IMR-90 (cell line): ENCODE data around the gene DISC1. TPM values are rescaled to one million over a fixed set of nuclear protein-coding genes. Genes with fewer than 3 reads are reported as not detected.

Source experiments
- ATAC-seq: fragments of 200-7000 bp; cut with Tn5 transposase; 2 replicates; pipeline ENCODE4 v1.9.1; 2020; ENCODE audit warnings: low read depth, mild to moderate bottlenecking, moderate library complexity
- BruUV-seq: library from RNA; stranded (reverse); fragments of 400-500 nt; replicated peaks from 2 replicates; lab custom pipeline; 2021; lab: Mats Ljungman, UMichigan
- CTCF ChIA-PET: fragments of 300-600 bp; formaldehyde crosslinking; extraction: SDS; loops from one replicate; lab custom pipeline; 2021; ENCODE audit warnings: antibody characterized with exemption; lab: Yijun Ruan, JAX
- POLR2A ChIA-PET: fragments of 300-600 bp; sonication (Branson Sonifier 250); formaldehyde crosslinking; loops from one replicate; lab custom pipeline; 2022; ENCODE audit warnings: antibody characterized with exemption; ENCODE audit not compliant: unreplicated experiment; lab: Charles Lee
- DNase-seq: peaks from one replicate; pipeline ENCODE4 v3.0.0; 2013
- H2AFZ ChIP-seq: replicated peaks from 2 replicates; pipeline ENCODE3; 2013; ENCODE audit warnings: low read length, mild to moderate bottlenecking; ENCODE audit not compliant: poor library complexity
- H2AK5ac ChIP-seq: 2 replicates; pipeline ENCODE4 v1.6.1; 2013; ENCODE audit warnings: low read depth, low read length, inconsistent platforms
- H2AK9ac ChIP-seq: replicated peaks from 2 replicates; pipeline ENCODE3; 2013; ENCODE audit warnings: mild to moderate bottlenecking, low read depth, low read length, moderate library complexity; ENCODE audit not compliant: poor library complexity
- H2BK120ac ChIP-seq: 2 replicates; pipeline ENCODE4 v1.6.1; 2013; ENCODE audit warnings: low read depth, low read length, inconsistent platforms
- H2BK15ac ChIP-seq: 3 replicates; pipeline ENCODE4 v1.6.1; 2013; ENCODE audit warnings: low read depth, low read length, inconsistent platforms
- H2BK20ac ChIP-seq: 2 replicates; pipeline ENCODE4 v1.6.1; 2013; ENCODE audit warnings: low read depth, mild to moderate bottlenecking, inconsistent platforms, low read length, moderate library complexity
- H2BK5ac ChIP-seq: 2 replicates; pipeline ENCODE4 v1.6.1; 2013; ENCODE audit warnings: mild to moderate bottlenecking, low read depth, low read length, inconsistent platforms; ENCODE audit not compliant: poor library complexity, severe bottlenecking
- H3K14ac ChIP-seq: replicated peaks from 2 replicates; pipeline ENCODE4 v1.6.1; 2013; ENCODE audit warnings: low read depth, low read length, inconsistent platforms
- H3K18ac ChIP-seq: 2 replicates; pipeline ENCODE4 v1.6.1; 2013; ENCODE audit warnings: low read depth, low read length, control low read depth
- H3K23ac ChIP-seq: 2 replicates; pipeline ENCODE4 v1.6.1; 2013; ENCODE audit warnings: low read depth, low read length, inconsistent platforms
- H3K27ac ChIP-seq: 2 replicates; pipeline ENCODE4 v1.5.1; 2013; ENCODE audit warnings: mild to moderate bottlenecking, control low read depth, low read length; ENCODE audit not compliant: insufficient read depth
- H3K27me3 ChIP-seq: 2 replicates; pipeline ENCODE4 v1.6.1; 2013; ENCODE audit warnings: low read length; ENCODE audit not compliant: control insufficient read depth, insufficient read depth
- H3K36me3 ChIP-seq: 2 replicates; pipeline ENCODE4 v1.6.1; 2013; ENCODE audit warnings: low read length, mixed read lengths; ENCODE audit not compliant: control insufficient read depth, insufficient read depth
- H3K4ac ChIP-seq: 2 replicates; pipeline ENCODE4 v1.6.1; 2013; ENCODE audit warnings: low read depth, low read length, inconsistent platforms
- H3K4me1 ChIP-seq: 2 replicates; pipeline ENCODE4 v1.6.1; 2013; ENCODE audit warnings: low read length, mixed read lengths; ENCODE audit not compliant: control insufficient read depth, insufficient read depth
- H3K4me2 ChIP-seq: 2 replicates; pipeline ENCODE4 v1.6.1; 2013; ENCODE audit warnings: low read depth, mild to moderate bottlenecking, control low read depth, low read length, moderate library complexity
- H3K4me3 ChIP-seq: 2 replicates; pipeline ENCODE4 v1.5.1; 2013; ENCODE audit warnings: low read depth, mild to moderate bottlenecking, control low read depth, low read length, moderate library complexity; ENCODE audit not compliant: insufficient read depth
- H3K56ac ChIP-seq: 2 replicates; pipeline ENCODE4 v1.6.1; 2013; ENCODE audit warnings: low read length, inconsistent platforms; ENCODE audit not compliant: insufficient read depth; ENCODE audit errors: extremely low read depth
- H3K79me1 ChIP-seq, 2 experiments: 2 replicates each; pipeline ENCODE4 v1.6.1; 2013; ENCODE audit warnings: low read length in 2 of 2, inconsistent platforms in 1 of 2, low read depth in 1 of 2
- H3K9ac ChIP-seq: 2 replicates; pipeline ENCODE4 v1.6.1; 2013; ENCODE audit warnings: low read depth, low read length, control low read depth
- H3K9me1 ChIP-seq: 2 replicates; pipeline ENCODE4 v1.6.1; 2013; ENCODE audit warnings: low read length, inconsistent platforms; ENCODE audit not compliant: insufficient read depth
- H3K9me3 ChIP-seq: 2 replicates; pipeline ENCODE4 v1.6.1; 2013; ENCODE audit warnings: low read length; ENCODE audit not compliant: control insufficient read depth, insufficient read depth
- H4K20me1 ChIP-seq: 2 replicates; pipeline ENCODE4 v1.6.1; 2013; ENCODE audit warnings: low read length, inconsistent platforms; ENCODE audit not compliant: insufficient read depth
- H4K5ac ChIP-seq: 2 replicates; pipeline ENCODE4 v1.6.1; 2013; ENCODE audit warnings: mild to moderate bottlenecking, low read depth, low read length, control low read depth
- H4K8ac ChIP-seq, 2 experiments: 2 replicates each; pipeline ENCODE4 v1.6.1; 2013; ENCODE audit warnings: low read depth in 2 of 2, low read length in 2 of 2, control low read depth in 1 of 2, inconsistent platforms in 1 of 2
- H4K91ac ChIP-seq: 2 replicates; pipeline ENCODE4 v1.6.1; 2013; ENCODE audit warnings: low read depth, low read length, inconsistent platforms; ENCODE audit not compliant: insufficient read depth
- BHLHE40 ChIP-seq: fragments of 150-350 bp; IDR thresholded peaks from 2 replicates; pipeline ENCODE4 v1.6.1; 2016; ENCODE audit warnings: mild to moderate bottlenecking, low read depth, low read length
- CTCF ChIP-seq: conservative IDR thresholded peaks from 2 replicates; pipeline ENCODE4 v1.5.1; 2012; ENCODE audit warnings: mild to moderate bottlenecking, low read depth, low read length, improper control_type of control experiment
- ELK1 ChIP-seq: fragments of 150-350 bp; IDR thresholded peaks from 2 replicates; pipeline ENCODE4 v1.6.1; 2016; ENCODE audit warnings: low read depth, mild to moderate bottlenecking, low read length, moderate library complexity, borderline replicate concordance
- NFE2L2 ChIP-seq: fragments of 150-350 bp; IDR thresholded peaks from 2 replicates; pipeline ENCODE4 v1.6.1; 2016; ENCODE audit warnings: low read depth, mild to moderate bottlenecking, low read length
- WGBS, 2 experiments: methylation state at CpG; one replicate each; pipeline versions ENCODE4 v1.1.5 to v1.1.7; 2013; ENCODE audit warnings: missing lambda C conversion rate in 2 of 2; ENCODE audit not compliant: insufficient read length in 1 of 2; ENCODE audit errors: extremely low coverage in 2 of 2; 5-methylcytosine and 5-hydroxymethylcytosine counted together
- dilution Hi-C: fragments of 300-500 bp; cut with HindIII; formaldehyde crosslinking; loops from one replicate; pipeline ENCODE4 v1.14.3; 2018; ENCODE audit warnings: low sequenced_read_pairs; ENCODE audit not compliant: unreplicated experiment
- in situ Hi-C: fragments of 300-500 bp; cut with MboI; formaldehyde crosslinking; loops from 3 replicates; pipeline ENCODE4 v1.14.3; 2019; ENCODE audit warnings: low sequenced_read_pairs, inconsistent platforms, mixed read lengths
- intact Hi-C: fragments of 100-400 bp; cut with micrococcal nuclease; formaldehyde crosslinking; loops from 2 replicates; pipeline ENCODE4 v1.10.0; 2022
- polyA plus RNA-seq, 3 experiments: library from polyadenylated mRNA; depleted of rRNA; stranded (reverse); fragments of >200 nt; gene quantifications; 2 replicates each; pipeline ENCODE4 v1.2.3, GENCODE V29; 2012; ENCODE audit warnings: low replicate concordance in 1 of 3
- total RNA-seq: library from RNA; depleted of rRNA; stranded (reverse); fragments of >200 nt; gene quantifications from 2 replicates; pipeline ENCODE4 v1.2.3, GENCODE V29; 2012

DISC1 gene
- total and polyA plus RNA-seq, 2 of the 4 experiments (the other 2 are of a cell fraction), result 2.2 to 7.0 TPM

DNA sequence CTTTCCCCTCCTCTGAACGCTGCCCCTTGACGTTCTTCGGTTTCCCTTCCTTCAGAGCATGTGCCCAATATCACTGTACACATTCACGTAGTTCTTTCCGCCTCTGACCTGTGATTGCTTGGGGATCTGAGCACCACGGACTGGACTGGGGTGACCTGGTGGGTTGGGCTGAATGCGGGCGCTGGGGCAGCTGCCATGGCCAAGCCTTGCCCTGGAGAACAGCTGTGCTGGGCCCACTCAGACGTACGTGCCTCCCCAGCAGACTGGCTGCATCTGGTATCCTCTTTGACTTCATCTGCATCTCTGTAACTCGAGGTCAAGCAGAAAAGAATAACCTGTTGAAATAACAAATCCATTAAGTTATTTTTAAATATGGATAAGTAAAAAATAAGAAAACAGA is 35.1 kb upstream of the DISC1 start:
- Histone ChIP-seq H4K20me1 (no peaks in the 10 kb centered on the region), H3K36me3 (no peaks in the 10 kb centered on the region), H2AFZ (no peak overlapping the region), H3K9me3 (no peaks in the 10 kb centered on the region), H3K9ac (no peak overlapping the region), H3K14ac (no peak overlapping the region), H3K4me2 (no peak overlapping the region), H2BK15ac (no peak overlapping the region), H3K4me1 (peaks cover 3% of the 10 kb centered on the region; the same call in 1 of the 2 replicates), H2BK5ac (no peak overlapping the region), H2AK5ac (no peak overlapping the region), H2BK120ac (no peak overlapping the region), H3K79me1 (no peaks in the 10 kb centered on the region), H3K9me1 (no peaks in the 10 kb centered on the region), H4K8ac (no peak overlapping the region), H3K27ac (no peak overlapping the region), H4K91ac (no peak overlapping the region), H3K4ac (no peak overlapping the region), H3K56ac (no peak overlapping the region), H2BK20ac (no peak overlapping the region), H3K23ac (no peak overlapping the region), H3K18ac (no peak overlapping the region), H4K5ac (no peak overlapping the region), H3K27me3 (no peaks in the 10 kb centered on the region), H3K4me3 (no peak overlapping the region), H2AK9ac (no peak overlapping the region)
- intact Hi-C loops, result no loop called here
- WGBS, 2 experiments, result 86% methylated on average over 2 of the region's 11 CpGs; no CpG with 5 or more reads in 1 of the 2 experiments
- dilution Hi-C loops, result no loop called here
- ChIA-PET CTCF (interaction anchor here (0.6 kb wide), 1 partner anchor 127 kb away, joined by 3 read pairs; no protein-coding TSS in a partner anchor), POLR2A (interaction anchor here (0.6 kb wide), 1 partner anchor 17 kb away, joined by 3 read pairs; no protein-coding TSS in a partner anchor)
- TF ChIP-seq BHLHE40, result no peak
- TF ChIP-seq ELK1, result no peak
- no peak for TF ChIP-seq CTCF
- no peak for TF ChIP-seq NFE2L2
- ATAC-seq (no peak), DNase-seq (no peak)
- in situ Hi-C loops, result no loop called here
- BruUV-seq, result no TSS peak
